Mammary epithelial cell (primary cell): ENCODE data around the gene CNN2.

Source experiments
- EZH2 ChIP-seq: IDR thresholded peaks from 2 replicates; pipeline ENCODE4 v1.6.1; 2012; ENCODE audit warnings: low read length, inconsistent platforms, borderline replicate concordance
- TF ChIP-seq, protein P1 (sequence below), 2 donors: IDR thresholded peaks in 1 of 2; conservative IDR thresholded peaks in 1 of 2; 2 replicates each; pipeline ENCODE4 v1.5.1; 2011 to 2012; ENCODE audit warnings: inconsistent platforms in 2 of 2, low read length in 2 of 2, mild to moderate bottlenecking in 2 of 2, control low read depth in 1 of 2, low read depth in 1 of 2; ENCODE audit not compliant: insufficient read depth in 1 of 2; ENCODE audit errors: extremely low read depth in 1 of 2

DNA sequence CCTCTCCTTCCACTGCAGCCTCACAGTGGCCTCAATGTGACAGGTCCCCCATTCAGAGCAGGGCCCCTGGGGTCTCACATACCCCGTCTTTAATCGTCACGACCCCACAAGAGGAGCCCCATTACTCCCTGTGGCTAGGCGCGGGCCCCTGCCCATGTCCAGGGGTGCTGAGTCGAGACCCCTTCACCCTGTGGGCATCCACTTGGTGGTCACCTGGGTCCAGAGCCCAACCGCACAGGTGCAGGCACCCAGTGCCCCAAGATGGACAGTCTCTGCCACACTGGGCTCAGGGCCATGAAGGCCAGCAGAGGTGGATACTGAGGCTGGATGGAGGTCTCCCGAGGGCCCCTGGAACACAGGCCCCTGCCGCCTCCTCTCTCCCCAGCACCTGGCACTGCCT lies 8.5 kb upstream of the CNN2 start:
- TF ChIP-seq, protein P1, sequence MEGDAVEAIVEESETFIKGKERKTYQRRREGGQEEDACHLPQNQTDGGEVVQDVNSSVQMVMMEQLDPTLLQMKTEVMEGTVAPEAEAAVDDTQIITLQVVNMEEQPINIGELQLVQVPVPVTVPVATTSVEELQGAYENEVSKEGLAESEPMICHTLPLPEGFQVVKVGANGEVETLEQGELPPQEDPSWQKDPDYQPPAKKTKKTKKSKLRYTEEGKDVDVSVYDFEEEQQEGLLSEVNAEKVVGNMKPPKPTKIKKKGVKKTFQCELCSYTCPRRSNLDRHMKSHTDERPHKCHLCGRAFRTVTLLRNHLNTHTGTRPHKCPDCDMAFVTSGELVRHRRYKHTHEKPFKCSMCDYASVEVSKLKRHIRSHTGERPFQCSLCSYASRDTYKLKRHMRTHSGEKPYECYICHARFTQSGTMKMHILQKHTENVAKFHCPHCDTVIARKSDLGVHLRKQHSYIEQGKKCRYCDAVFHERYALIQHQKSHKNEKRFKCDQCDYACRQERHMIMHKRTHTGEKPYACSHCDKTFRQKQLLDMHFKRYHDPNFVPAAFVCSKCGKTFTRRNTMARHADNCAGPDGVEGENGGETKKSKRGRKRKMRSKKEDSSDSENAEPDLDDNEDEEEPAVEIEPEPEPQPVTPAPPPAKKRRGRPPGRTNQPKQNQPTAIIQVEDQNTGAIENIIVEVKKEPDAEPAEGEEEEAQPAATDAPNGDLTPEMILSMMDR (conservative IDR thresholded peaks at IDR 0.05 in 1 of 2, IDR thresholded peaks at IDR 0.05 in 1 of 2; ENCODE audit: extremely low read depth in 1 of 2, insufficient read depth in 1 of 2, low read depth in 1 of 2, low read length in 2 of 2): no peak
- TF ChIP-seq EZH2: no peak
